ENCODE measurements around the gene KIF3B. TPM values are rescaled to one million over a fixed set of nuclear protein-coding genes. Genes with fewer than 3 reads are reported as not detected.
"Not testable (repeated sequence)": the region's sequence is repeated elsewhere in the genome, so short reads cannot be mapped to it uniquely, and the experiment has no call there.

Gene KIF3B
- polyA plus RNA-seq, 4 donors = 30.4 to 49.5 (median 40.1) TPM

- DNase-seq (ENCODE audit: low read depth in 4 of 4, low spot score in 3 of 4) = no peak
Observed at GRCh38 chr20:32326504-32326845, 49.0 kb downstream of the KIF3B start.

- no peak for DNase-seq (ENCODE audit: low read depth in 4 of 4, low spot score in 3 of 4)
Observed at GRCh38 chr20:32327087-32327681, 49.7 kb downstream of the KIF3B start.

GRCh38 chr20:32329817-32330554 is 52.5 kb downstream of the KIF3B start:
- DNase-seq (ENCODE audit: low read depth in 4 of 4, low spot score in 3 of 4) = no peak

GRCh38 chr20:32330555-32330897 is 53.1 kb downstream of the KIF3B start:
- DNase-seq (ENCODE audit: low read depth in 4 of 4, low spot score in 3 of 4) = no peak

- no peak for DNase-seq (ENCODE audit: low read depth in 4 of 4, low spot score in 3 of 4)
Observed at GRCh38 chr20:32332614-32333013, 55.2 kb downstream of the KIF3B start.

- DNase-seq (ENCODE audit: low read depth in 4 of 4, low spot score in 3 of 4) = no peak
Observed at GRCh38 chr20:32333181-32333987, 55.9 kb downstream of the KIF3B start.

GRCh38 chr20:32333988-32334885 is 56.8 kb downstream of the KIF3B start:
- no peak for DNase-seq (ENCODE audit: low read depth in 4 of 4, low spot score in 3 of 4)

GRCh38 chr20:32336918-32337347 is 59.5 kb downstream of the KIF3B start:
- no peak for DNase-seq (ENCODE audit: low read depth in 4 of 4, low spot score in 3 of 4)

- no peak for DNase-seq (ENCODE audit: low read depth in 4 of 4, low spot score in 3 of 4)
Observed at GRCh38 chr20:32337937-32338661, 60.6 kb downstream of the KIF3B start.

- DNase-seq (ENCODE audit: low read depth in 4 of 4, low spot score in 3 of 4) = no peak
Observed at GRCh38 chr20:32338665-32339064, 61.2 kb downstream of the KIF3B start.

- no peak for DNase-seq (ENCODE audit: low read depth in 4 of 4, low spot score in 3 of 4)
Observed at GRCh38 chr20:32339116-32339515, 61.7 kb downstream of the KIF3B start.

- not testable (repeated sequence) for DNase-seq (ENCODE audit: low read depth in 4 of 4, low spot score in 3 of 4)
Observed at GRCh38 chr20:32341053-32341452, 63.6 kb downstream of the KIF3B start.

- no peak for DNase-seq (ENCODE audit: low read depth in 4 of 4, low spot score in 3 of 4)
Observed at GRCh38 chr20:32343439-32343838, 66.0 kb downstream of the KIF3B start.

- DNase-seq (ENCODE audit: low read depth in 4 of 4, low spot score in 3 of 4) = no peak
Observed at GRCh38 chr20:32344835-32345506, 67.5 kb downstream of the KIF3B start.

- no peak for DNase-seq (ENCODE audit: low read depth in 4 of 4, low spot score in 3 of 4)
Observed at GRCh38 chr20:32348207-32348606, 70.8 kb downstream of the KIF3B start.

- no peak for DNase-seq (ENCODE audit: low read depth in 4 of 4, low spot score in 3 of 4)
Observed at GRCh38 chr20:32350421-32350820, 73.0 kb downstream of the KIF3B start.

GRCh38 chr20:32352121-32352720 is 74.8 kb downstream of the KIF3B start:
- no peak for DNase-seq (ENCODE audit: low read depth in 4 of 4, low spot score in 3 of 4)

GRCh38 chr20:32353848-32354496 is 76.5 kb downstream of the KIF3B start:
- DNase-seq (ENCODE audit: low read depth in 4 of 4, low spot score in 3 of 4) = no peak
